Measurements from ENCODE around the gene CLMN.

DNA sequence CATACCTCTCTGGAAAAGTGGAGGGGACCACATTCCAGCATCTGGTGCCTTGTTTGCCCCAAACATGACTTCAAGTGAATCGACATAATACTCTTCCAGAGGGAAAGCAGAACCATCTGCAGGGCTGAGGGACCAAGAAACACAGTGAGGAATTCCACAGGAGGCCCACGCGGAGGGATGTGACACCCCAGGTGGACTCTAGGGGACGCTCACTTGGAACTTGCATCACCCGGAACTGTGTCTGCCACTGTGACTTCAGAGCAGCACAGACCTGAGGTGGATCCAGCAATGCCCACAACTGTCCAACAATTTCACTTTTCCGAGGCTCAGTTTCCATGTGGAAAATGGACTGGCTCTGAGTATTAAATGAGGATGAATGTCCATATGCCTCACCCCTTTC, 14.3 kb upstream of the CLMN start:
- TF ChIP-seq, protein P1, sequence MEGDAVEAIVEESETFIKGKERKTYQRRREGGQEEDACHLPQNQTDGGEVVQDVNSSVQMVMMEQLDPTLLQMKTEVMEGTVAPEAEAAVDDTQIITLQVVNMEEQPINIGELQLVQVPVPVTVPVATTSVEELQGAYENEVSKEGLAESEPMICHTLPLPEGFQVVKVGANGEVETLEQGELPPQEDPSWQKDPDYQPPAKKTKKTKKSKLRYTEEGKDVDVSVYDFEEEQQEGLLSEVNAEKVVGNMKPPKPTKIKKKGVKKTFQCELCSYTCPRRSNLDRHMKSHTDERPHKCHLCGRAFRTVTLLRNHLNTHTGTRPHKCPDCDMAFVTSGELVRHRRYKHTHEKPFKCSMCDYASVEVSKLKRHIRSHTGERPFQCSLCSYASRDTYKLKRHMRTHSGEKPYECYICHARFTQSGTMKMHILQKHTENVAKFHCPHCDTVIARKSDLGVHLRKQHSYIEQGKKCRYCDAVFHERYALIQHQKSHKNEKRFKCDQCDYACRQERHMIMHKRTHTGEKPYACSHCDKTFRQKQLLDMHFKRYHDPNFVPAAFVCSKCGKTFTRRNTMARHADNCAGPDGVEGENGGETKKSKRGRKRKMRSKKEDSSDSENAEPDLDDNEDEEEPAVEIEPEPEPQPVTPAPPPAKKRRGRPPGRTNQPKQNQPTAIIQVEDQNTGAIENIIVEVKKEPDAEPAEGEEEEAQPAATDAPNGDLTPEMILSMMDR (IDR thresholded peaks at IDR 0.05), result no peak
- no peak for TF ChIP-seq POLR2A (IDR thresholded peaks at IDR 0.05)

Measured in vagina (tissue), 2 donors.